Stimulated activated CD4-positive, alpha-beta T cell treated with anti-CD3 and anti-CD28 coated beads, Interleukin-12 subunit alpha, Interleukin-12 subunit beta, amount 100 ng/mL, for 4 hours (primary cell): ENCODE data around the gene SLC25A51.

Source experiments
- DNase-seq: peaks from one replicate; pipeline ENCODE4 v3.0.0-alpha.2; 2020

Gene SLC25A51

GRCh38 chr9:37903647-37904444, at the start of gene SLC25A51:
SLC25A51 (minus strand) TSS chr9:37904127; CDS start chr9:37888550, 15,577 bp downstream.
- DNase-seq = peak; percentile 96

DNA sequence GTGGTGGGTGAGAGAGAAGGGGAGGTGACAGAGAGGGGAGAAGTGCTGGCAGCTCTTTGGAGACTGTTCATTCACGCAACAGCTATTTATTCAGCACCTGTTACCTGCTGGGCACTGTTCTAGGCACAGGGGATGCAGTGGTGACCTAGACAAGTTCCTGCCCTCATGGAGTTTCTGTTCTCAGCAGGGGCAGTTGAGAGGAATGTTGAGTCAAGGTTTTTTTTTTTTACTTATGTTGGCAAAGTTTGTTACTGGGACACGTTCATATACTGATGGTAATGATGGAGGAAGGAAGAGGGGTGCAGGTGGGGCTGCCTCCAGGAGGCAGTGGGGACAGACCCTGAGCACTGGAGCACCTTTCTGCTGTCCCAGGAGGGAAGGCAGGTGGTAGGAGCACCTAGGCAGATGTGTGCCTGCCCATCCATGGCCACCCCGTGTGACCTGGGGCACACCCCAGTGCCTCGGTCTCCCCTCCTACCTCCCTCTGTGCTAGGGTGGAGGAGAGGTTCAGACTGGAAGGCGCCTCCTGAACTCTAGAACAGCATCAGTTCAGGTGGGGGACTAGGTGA, 49.4 kb upstream of the SLC25A51 start:
- no peak for DNase-seq

DNA sequence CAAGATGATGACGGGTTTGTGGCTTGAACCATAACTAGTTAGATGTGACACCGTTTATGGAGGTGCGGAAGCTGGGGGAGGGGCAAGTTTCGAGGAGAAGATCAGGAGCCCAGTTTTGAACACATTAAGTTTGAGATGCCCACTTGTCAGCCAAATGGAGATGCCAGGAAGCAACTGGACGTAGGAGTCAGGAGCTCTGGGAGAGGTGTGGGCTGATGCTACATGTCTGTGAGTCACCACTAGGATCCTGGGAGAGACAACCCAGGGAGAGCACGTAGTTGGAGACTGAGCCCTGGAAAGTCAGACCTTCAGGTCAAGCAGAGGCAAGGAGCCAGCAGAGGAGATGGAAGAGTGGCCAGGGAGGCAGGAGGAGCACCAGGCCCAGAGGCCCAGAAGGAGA, 48.8 kb upstream of the SLC25A51 start:
- DNase-seq = no peak

- DNase-seq = no peak
Observed at GRCh38 chr9:37951671-37952449, 47.9 kb upstream of the SLC25A51 start.

DNA sequence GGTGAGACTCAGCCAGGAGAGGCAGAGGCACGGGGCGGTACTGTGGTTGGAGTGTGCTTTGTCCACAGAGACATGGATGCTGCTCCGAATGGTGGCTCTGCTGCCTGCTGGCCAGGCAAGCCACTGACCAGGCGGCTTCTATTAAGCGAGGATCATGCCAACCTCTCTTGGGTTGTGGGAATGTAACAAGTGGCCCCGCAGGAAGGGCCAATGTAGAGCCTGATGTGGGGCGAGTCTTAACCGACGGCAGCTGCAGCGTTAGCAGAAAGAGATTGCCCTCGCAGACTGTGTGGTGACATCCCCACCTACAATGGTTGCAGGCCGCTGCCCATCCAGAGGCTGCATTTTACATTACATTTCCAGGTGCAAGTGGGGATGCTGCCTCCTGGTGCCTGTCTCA, 46.6 kb upstream of the SLC25A51 start:
- no peak for DNase-seq

- no peak for DNase-seq
Observed at GRCh38 chr9:37949576-37949975, 45.6 kb upstream of the SLC25A51 start.

- no peak for DNase-seq
Observed at GRCh38 chr9:37948417-37948980, 44.6 kb upstream of the SLC25A51 start.

DNA sequence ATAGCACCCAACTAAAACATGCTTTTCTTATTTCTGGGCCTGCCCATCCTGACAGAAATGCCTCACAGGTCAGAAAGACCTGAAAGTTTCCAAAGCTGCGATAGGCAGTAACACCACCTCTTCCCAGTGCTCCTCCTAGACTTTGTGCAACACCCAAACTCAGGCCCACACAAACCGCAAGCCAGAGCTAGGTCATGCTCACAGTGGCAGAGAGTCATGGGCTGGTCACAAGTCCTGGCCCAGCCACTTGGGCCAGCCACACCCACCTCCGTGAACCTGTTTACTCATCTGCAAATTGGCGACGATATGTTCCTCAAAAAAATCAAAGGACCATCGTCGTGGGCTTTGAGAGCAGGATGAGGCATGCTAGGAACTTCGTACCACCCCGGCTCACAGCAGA, 44.0 kb upstream of the SLC25A51 start:
- DNase-seq = no peak

DNA sequence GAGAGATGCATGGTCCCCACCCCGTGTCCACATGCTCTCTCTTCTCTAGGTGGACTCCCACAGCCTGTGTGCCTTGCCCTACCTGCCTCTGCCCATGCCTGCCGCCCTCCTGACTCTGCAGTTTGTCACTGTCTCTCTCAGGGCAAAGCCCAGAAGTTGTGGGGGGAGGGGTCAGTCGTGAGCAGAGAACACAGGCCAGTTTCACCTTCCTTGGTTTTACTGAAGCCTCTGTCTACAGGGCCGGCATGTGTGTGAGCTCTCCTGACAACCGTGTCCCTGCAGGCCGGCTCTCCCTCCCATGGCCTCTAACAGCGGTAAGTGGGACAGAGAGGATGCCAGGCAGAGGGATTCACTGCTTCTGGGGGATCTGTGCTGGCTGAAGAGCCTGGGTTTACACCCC, 43.5 kb upstream of the SLC25A51 start:
- no peak for DNase-seq

- DNase-seq = no peak
Observed at GRCh38 chr9:37946971-37947370, 43.0 kb upstream of the SLC25A51 start.

- DNase-seq = no peak
Observed at GRCh38 chr9:37946041-37946440, 42.1 kb upstream of the SLC25A51 start.

- no peak for DNase-seq
Observed at GRCh38 chr9:37944671-37945481, 40.9 kb upstream of the SLC25A51 start.

GRCh38 chr9:37944266-37944650, 40.3 kb upstream of the SLC25A51 start:
- DNase-seq = no peak

- DNase-seq = no peak
Observed at GRCh38 chr9:37943345-37944265, 39.7 kb upstream of the SLC25A51 start.

GRCh38 chr9:37942621-37943344, 38.9 kb upstream of the SLC25A51 start:
- no peak for DNase-seq

DNA sequence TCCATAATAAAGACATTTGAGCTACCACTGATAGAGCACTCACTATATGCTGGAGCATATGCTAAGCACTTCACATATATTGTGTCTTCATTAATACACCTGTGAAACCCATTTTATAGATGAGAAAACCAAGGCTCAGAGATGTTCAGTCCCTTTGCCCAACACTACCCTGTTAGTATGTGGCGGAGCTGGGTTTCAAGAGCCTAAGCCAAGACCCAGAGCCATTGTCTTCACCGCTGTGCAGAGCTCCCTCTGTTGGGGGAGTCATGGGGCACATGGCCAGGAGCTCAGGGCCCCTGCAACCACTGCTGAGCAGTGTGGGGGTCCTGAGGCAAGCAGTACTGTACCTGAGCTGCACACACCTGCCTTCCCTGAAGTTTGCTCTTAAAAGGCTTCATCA, 37.3 kb upstream of the SLC25A51 start:
- no peak for DNase-seq

GRCh38 chr9:37939575-37940095, 35.7 kb upstream of the SLC25A51 start:
- no peak for DNase-seq

DNA sequence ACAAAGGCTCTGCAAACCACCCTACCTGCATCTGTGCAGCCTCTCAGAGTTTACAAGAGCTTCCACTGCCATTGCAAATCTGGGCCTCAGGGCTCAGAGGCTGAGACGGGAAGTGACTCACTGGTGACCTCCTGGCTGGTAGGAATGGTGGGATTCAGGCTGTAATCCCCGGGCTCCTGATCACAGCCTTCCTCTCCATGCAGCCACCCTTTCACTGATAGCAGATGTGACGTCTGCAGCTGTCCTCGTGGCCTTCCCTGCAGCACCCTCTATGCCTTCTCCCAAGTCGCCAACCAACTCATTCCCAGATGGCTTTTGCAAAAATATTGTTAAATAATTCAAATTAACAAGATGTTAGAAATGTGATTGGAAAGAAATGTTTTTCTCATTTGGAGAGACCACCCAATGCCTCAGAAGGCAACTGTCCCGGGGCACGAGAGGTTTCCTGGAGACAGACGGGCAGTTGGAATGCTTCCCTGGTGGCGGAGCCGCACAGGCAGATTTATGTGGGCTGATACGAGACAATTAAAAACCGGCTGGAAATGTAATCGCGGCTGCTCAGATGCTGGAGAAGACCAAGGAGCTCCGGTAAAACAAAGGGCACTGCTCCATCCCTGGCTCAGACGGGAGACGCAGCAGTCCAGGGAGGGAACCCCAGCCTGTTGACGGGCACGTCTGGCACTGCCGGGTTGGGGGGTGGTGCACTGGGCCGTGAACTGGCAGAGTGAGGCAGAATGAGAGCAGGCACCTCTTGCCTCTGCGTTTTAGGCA, 34.4 kb upstream of the SLC25A51 start:
- no peak for DNase-seq

GRCh38 chr9:37937366-37937765, 33.4 kb upstream of the SLC25A51 start:
- no peak for DNase-seq

DNA sequence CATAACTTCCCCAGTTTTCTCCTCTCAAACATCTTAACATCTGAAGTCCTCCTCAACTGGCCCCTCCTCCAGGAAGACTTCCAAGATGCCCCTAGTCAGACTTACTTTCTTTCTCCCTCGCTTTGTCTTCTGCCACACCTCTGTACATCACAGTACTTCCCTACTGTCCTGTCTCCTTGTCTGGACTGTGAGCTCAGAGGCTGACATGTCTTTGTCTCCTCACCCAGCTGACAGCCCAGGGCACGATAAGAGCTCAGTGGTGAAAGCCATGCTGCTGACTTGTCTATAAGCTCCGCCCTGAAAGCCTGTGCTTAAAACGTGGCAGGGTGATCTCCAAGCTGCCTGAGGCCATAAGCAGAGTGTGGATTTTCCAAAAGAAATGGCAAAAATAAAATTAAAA, 33.0 kb upstream of the SLC25A51 start:
- DNase-seq = no peak
